Measurements from ENCODE around the gene RFX4. TPM values are rescaled to one million over a fixed set of nuclear protein-coding genes. Genes with fewer than 3 reads are reported as not detected.

Gene RFX4
- total RNA-seq, 6 experiments from 2014 or later, result not detected

DNA sequence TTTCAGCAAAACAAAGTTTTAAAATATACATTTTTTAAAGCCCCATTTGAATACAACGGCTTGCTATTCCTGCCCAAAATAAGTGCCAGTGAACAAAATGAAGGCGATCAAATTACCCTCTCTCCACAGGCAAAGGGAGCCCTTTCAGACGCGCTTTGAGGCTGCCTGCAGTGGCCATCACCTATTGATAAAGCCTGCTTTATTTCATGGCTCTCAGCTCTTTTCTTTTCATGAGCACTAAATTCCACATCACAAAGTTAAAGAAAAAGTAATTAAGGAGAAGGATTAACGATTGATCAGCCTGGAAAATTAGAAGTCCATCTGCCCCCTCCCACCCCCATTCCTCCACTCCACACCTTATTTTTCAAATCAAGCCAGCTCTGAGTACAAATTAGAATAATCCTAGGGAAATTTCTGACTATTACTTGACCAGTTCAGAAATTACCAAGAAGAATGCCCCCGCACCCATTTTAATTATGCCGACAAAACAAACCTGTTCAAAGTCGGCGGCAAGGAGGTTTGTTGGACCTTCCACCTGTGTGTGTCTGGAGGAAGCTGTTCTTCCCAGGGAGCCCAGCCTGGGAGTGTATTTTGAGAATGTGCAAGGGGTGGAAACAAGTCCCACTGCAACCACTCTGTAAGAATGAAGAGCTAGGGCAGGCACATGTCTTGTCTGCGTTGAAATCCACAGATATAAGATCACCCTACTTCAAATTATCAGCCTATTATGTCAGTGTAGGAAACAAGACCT lies 127.5 kb downstream of the RFX4 start:
- TF ChIP-seq, protein P1, sequence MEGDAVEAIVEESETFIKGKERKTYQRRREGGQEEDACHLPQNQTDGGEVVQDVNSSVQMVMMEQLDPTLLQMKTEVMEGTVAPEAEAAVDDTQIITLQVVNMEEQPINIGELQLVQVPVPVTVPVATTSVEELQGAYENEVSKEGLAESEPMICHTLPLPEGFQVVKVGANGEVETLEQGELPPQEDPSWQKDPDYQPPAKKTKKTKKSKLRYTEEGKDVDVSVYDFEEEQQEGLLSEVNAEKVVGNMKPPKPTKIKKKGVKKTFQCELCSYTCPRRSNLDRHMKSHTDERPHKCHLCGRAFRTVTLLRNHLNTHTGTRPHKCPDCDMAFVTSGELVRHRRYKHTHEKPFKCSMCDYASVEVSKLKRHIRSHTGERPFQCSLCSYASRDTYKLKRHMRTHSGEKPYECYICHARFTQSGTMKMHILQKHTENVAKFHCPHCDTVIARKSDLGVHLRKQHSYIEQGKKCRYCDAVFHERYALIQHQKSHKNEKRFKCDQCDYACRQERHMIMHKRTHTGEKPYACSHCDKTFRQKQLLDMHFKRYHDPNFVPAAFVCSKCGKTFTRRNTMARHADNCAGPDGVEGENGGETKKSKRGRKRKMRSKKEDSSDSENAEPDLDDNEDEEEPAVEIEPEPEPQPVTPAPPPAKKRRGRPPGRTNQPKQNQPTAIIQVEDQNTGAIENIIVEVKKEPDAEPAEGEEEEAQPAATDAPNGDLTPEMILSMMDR (IDR thresholded peaks at IDR 0.05), result no peak
- Mint-ChIP-seq H3K27ac (no peak overlapping the region), H3K4me1 (ENCODE audit: low read depth) (no peaks in the 10 kb centered on the region), H3K36me3 (ENCODE audit: low read depth) (no peaks in the 10 kb centered on the region), H3K27me3 (ENCODE audit: insufficient read depth) (peaks cover 3% of the 10 kb centered on the region), H3K9me3 (no peaks in the 10 kb centered on the region), H3K4me3 (no peak overlapping the region)
- DNase-seq, result no peak

DNA sequence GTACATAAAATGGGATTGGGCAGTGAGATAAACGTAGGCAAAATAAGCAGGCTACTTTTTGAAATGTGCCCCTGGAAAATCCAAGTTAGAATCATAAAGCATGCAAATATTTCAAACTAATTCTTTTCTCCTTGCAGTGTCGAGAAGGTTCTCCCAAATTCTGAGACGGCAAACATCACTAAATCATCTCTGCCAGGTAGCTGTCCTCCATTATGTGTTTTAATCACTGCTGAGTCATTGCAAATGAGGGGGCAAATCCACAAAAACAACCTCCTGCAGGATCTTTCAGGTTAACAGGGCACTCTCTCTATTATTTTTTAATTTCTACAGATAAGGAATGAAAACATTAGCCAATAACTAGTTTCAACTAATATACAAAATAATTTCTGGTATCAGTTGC lies 128.5 kb downstream of the RFX4 start:
- Mint-ChIP-seq H3K4me1 (ENCODE audit: low read depth) (no peaks in the 10 kb centered on the region), H3K27me3 (ENCODE audit: insufficient read depth) (peaks cover 3% of the 10 kb centered on the region), H3K4me3 (no peak overlapping the region), H3K27ac (no peak overlapping the region), H3K36me3 (ENCODE audit: low read depth) (no peaks in the 10 kb centered on the region), H3K9me3 (no peaks in the 10 kb centered on the region)
- TF ChIP-seq, protein P1 (IDR thresholded peaks at IDR 0.05), result no peak
- DNase-seq, result no peak

DNA sequence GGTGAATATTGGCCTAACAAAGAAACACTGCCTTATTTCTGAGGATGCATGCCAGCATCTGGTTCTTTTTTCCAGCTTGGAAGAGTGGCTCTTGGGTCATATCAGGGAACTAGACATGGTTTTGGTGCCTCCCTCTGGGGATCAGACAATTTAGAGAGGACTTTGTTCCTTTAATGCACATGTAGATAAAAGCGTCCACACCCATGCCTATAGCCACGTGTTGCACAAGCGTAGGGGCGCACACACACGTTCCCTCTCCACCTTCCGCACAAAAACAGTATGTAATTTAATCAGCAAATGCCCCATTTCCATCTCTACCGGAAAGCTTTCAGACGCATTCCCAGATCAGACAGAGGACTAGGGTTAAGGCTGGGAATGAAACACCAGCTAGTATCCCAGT lies 130.0 kb downstream of the RFX4 start:
- Mint-ChIP-seq H3K4me1 (ENCODE audit: low read depth) (no peaks in the 10 kb centered on the region), H3K36me3 (ENCODE audit: low read depth) (no peaks in the 10 kb centered on the region), H3K9me3 (no peaks in the 10 kb centered on the region), H3K4me3 (no peak overlapping the region), H3K27ac (no peak overlapping the region), H3K27me3 (ENCODE audit: insufficient read depth) (peaks cover 3% of the 10 kb centered on the region)
- TF ChIP-seq, protein P1 (IDR thresholded peaks at IDR 0.05), result no peak
- no peak for DNase-seq

DNA sequence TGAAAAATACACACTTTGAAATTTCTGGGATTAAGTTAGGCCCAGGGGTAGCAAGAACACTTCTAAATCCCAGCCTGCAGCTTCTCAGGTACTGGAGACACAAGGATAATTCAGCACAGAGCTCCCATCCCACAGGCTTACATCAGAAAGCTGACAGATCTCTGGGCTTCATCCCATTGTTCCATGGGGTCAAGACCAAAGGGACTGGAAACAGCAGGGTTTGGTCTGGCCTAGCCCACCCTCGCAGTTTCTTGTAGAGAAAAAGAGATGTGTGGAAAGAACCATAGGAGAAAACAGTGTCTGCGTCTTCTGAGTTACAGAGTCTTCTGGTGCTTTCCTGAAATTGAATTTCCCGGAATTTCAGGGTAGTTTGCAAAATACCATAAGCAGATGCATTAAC lies 132.1 kb downstream of the RFX4 start:
- TF ChIP-seq, protein P1 (IDR thresholded peaks at IDR 0.05), result no peak
- H3K27me3 Mint-ChIP-seq (ENCODE audit: insufficient read depth), result peaks cover 11% of the 10 kb centered on the region
- no peak overlapping the region for H3K27ac Mint-ChIP-seq
- H3K9me3 Mint-ChIP-seq, result no peaks in the 10 kb centered on the region
- no peak for DNase-seq
- H3K36me3 Mint-ChIP-seq (ENCODE audit: low read depth), result no peaks in the 10 kb centered on the region
- no peak overlapping the region for H3K4me3 Mint-ChIP-seq
- no peaks in the 10 kb centered on the region for H3K4me1 Mint-ChIP-seq (ENCODE audit: low read depth)

DNA sequence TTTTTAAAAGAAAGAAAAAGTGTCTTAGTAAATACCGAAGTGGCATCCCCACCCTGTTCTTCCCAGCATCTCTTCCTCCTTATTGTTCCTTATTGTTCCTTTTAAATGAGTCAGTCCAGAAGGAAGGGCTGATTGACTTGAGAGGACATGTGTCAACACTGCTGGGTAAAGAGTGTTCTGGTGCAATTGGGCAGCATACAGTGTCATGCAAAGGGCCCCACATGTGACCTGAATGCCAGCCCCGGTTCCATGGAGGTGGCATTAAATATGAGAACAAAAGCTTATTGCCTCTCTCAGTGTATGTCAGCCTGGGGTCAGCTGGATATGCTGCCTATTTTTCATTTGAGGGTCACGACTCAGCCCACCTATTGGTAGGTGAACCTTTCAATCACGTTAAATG lies 132.8 kb downstream of the RFX4 start:
- H3K4me3 Mint-ChIP-seq, result no peak overlapping the region
- peaks cover 11% of the 10 kb centered on the region for H3K27me3 Mint-ChIP-seq (ENCODE audit: insufficient read depth)
- H3K36me3 Mint-ChIP-seq (ENCODE audit: low read depth), result no peaks in the 10 kb centered on the region
- no peak for DNase-seq
- TF ChIP-seq, protein P1 (IDR thresholded peaks at IDR 0.05), result no peak
- no peak overlapping the region for H3K27ac Mint-ChIP-seq
- H3K4me1 Mint-ChIP-seq (ENCODE audit: low read depth), result no peaks in the 10 kb centered on the region
- no peaks in the 10 kb centered on the region for H3K9me3 Mint-ChIP-seq
